NB4 (cell line): ENCODE results near the gene MUC13.

ENCODE experiments used
- DNase-seq: peaks from one replicate; pipeline ENCODE4 v3.0.0; 2010; ENCODE audit warnings: low read depth
- H3K4me3 ChIP-seq: one replicate; pipeline ENCODE4 v1.5.1; 2011; ENCODE audit warnings: mild to moderate bottlenecking, low read depth, low read length, moderate library complexity
- CTCF ChIP-seq: IDR thresholded peaks from one replicate; pipeline ENCODE4 v1.5.1; 2012; ENCODE audit warnings: low read depth, low read length
- MAX ChIP-seq: IDR thresholded peaks from 2 replicates; pipeline ENCODE4 v1.6.1; 2011; ENCODE audit warnings: low read depth, low read length
- MYC ChIP-seq: IDR thresholded peaks from 2 replicates; pipeline ENCODE4 v1.6.1; 2011; ENCODE audit warnings: low read depth, low read length
- POLR2A ChIP-seq: IDR thresholded peaks from 2 replicates; pipeline ENCODE4 v1.6.1; 2011; ENCODE audit warnings: mild to moderate bottlenecking; ENCODE audit not compliant: insufficient read length; ENCODE audit errors: extremely low read depth

Gene MUC13

DNA sequence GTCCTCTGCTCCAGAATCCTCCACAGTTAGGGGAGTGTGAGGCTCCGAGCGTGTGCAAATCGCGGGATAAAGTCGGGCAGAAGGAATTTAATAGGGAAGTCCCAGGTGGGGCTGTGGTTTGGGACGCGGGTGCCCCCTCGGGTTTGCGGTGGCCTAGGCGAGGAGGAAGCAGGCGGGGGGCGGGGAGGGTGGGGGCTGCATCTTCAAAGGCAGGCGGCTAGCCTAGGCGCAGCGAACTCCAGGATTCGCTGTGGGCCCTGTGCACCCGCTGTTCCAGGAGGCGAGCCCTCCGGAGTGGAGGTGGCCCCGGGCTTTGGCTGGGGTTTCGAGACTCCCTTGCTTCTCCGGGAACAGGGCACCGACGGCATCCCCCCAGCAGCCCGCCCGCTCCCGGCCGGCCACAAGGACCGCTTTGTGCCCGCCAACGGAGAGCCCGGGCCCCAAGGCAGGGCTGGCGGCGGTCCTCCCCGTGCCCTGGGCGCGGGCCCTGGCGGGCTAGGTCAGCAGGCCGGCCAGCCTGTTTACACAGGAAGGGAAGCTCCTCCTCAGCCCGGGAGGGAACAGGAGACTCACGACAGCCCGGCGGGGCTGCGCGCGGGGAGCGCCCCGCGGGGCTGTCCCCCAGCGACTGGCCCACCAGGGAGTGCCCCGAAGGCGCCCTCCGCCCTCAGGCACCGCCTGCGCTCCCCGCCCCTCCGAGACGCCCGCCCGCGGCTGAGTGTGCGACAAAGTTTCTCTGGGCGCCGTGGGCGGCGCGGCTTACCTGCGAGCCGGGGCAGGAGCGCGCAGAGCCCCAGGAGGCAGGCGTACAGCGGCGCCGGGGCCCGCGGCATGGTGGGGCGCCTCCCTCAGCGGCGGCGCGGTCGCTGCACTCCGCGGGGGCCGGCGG, 48.1 kb downstream of the MUC13 start:
- DNase-seq, result no peak
- H3K4me3 ChIP-seq, result no peak overlapping the region
- TF ChIP-seq POLR2A (no peak), MYC (no peak), MAX (no peak), CTCF (no peak)

DNA sequence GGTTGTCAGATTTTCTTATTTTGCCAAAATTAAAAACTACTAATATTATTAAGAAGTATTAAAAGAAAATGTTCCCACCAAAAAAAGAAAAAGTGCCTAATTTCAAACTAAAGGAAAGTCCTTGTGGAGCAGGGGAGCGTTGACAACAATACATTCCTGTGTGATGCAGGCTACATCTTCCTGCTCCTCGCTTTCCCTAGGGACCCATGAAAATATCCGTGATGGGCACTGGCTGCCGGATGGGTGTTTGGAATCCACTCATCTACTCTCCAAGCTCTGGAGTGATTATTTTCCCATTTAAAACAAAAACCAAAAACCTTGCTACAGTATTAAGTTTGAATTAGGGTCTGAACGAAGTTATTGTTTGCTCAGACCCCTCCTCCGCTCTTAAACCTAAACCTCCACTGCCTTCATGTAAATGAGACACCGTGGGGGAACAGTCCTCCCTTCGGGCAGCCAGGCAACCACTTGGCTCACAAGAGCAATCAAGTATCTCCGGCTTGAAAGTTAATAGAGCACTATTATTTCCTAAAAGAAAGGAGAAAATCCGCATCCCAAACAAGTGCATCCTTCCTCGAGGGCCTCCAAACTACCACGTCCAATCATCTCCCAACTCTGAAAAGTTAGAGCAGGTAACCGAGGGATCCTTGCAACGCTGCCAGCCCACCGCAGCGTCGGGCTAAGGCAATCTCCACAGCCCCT, 48.9 kb downstream of the MUC13 start:
- TF ChIP-seq POLR2A, result no peak
- no peak for TF ChIP-seq MYC
- TF ChIP-seq CTCF, result no peak
- no peak for TF ChIP-seq MAX
- no peak for DNase-seq
- no peak overlapping the region for H3K4me3 ChIP-seq

DNA sequence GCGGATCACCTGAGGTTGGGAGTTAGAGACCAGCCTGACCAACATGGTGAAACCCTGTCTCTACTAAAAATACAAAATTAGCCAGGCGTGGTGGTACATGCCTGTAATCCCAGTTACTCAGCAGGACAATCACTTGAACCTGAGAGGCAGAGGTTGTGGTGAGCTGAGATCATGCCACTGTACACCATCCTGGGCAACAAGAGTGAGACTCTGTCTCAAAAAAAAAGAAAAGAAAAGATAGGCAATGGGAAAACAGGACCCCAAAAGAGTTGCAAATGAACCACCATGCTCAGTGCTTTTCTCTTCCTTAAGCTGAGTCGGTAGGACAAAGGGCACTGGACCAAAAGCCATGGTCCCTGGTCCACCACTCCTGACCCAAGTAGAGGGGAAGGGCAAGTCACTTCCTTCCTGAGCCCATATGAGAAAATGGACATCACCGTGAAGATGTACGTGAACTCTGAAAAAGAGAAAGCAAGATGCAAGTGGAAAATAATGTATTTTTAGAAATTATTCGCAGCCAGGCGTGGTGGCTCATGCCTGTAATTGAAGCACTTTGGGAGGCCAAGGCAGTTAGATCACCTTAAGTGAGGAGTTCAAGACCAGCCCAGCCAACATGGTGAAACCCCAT, 50.0 kb downstream of the MUC13 start:
- TF ChIP-seq CTCF (no peak), MYC (no peak), POLR2A (no peak), MAX (no peak)
- DNase-seq, result no peak
- no peak overlapping the region for H3K4me3 ChIP-seq

DNA sequence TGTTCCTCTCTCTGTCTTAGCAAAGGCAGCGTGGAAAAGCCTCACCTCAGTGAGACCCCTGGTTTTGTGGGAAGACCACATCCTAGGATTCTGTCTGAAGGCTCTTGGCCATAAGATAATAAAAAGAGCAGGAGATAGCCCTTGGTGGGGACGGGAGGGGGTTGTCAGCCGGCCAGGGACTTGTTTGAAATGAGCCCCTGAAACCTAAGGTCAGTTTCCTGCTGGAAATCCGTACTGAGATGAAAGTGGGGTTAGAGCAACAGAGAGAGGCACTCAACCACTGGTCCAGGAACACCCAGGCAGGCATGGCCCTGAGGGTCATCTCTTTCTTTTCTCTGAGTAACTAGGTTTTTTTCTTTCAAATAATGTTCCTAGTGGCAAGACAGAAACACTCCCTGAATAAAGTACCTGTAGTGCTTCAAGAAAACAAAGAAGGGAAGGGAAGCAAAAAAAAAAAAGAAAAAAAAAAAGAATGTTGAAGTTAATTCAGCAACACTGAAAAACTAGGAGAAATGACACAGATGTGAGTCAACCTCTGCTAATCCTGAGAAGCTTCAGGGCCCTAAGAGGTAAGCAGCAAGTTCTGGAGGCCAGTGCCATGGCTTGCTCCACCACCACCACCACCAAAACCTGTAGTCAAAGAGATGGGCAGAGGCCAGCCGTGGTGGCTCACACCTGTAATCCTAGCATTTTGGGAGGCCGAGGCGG, 50.6 kb downstream of the MUC13 start:
- TF ChIP-seq POLR2A (no peak), CTCF (no peak), MYC (no peak), MAX (no peak)
- DNase-seq, result no peak
- no peak overlapping the region for H3K4me3 ChIP-seq
